Memory B cell (primary cell): ENCODE results near the gene ZNF784.

Source experiments
- ATAC-seq: fragments of 150-1000 bp; cut with Tn5 transposase; 2 replicates; pipeline ENCODE4 v1.10.0; 2021; ENCODE audit warnings: low read depth, mild to moderate bottlenecking, moderate library complexity
- DNase-seq, 2 donors: peaks; one replicate each; pipeline ENCODE4 v3.0.0; 2022; ENCODE audit warnings: low spot score in 2 of 2
- H3K27ac Mint-ChIP-seq: one replicate; pipeline ENCODE4 v1.8.0; 2022; ENCODE audit warnings: mild to moderate bottlenecking, moderate library complexity, mixed read lengths
- H3K27me3 Mint-ChIP-seq: one replicate; pipeline ENCODE4 v1.8.0; 2022; ENCODE audit warnings: mixed read lengths
- H3K36me3 Mint-ChIP-seq: one replicate; pipeline ENCODE4 v1.8.0; 2022; ENCODE audit warnings: mild to moderate bottlenecking, mixed read lengths
- H3K4me1 Mint-ChIP-seq: one replicate; pipeline ENCODE4 v1.8.0; 2022; ENCODE audit warnings: mixed read lengths
- H3K4me3 Mint-ChIP-seq: one replicate; pipeline ENCODE4 v1.8.0; 2022; ENCODE audit warnings: mild to moderate bottlenecking, moderate library complexity, mixed read lengths
- H3K9me3 Mint-ChIP-seq: one replicate; pipeline ENCODE4 v1.8.0; 2022; ENCODE audit warnings: mixed read lengths

Gene ZNF784

DNA sequence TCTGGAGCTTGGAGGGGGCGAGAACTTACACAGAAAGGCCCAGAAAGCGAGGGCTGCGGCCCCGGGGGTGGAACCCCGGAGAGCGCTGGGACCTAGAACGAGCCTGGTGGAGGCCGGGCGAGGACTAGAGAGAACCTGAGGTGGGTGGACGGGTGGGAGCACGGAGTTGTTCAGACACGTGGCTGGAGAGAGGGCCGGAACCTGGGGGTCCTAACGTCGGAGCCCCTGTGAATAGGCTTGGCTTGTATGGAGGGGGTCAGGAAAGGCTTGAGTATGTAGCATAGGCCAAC lies 19.5 kb upstream of the ZNF784 start:
- H3K27ac Mint-ChIP-seq, result peak overlapping the region; percentile 93
- peaks cover 2% of the 10 kb centered on the region for H3K36me3 Mint-ChIP-seq
- ATAC-seq (no peak), DNase-seq (no peak)
- H3K4me3 Mint-ChIP-seq, result peak overlapping the region; percentile 93
- H3K27me3 Mint-ChIP-seq, result no peaks in the 10 kb centered on the region
- peaks cover 40% of the 10 kb centered on the region for H3K4me1 Mint-ChIP-seq
- H3K9me3 Mint-ChIP-seq, result no peaks in the 10 kb centered on the region

DNA sequence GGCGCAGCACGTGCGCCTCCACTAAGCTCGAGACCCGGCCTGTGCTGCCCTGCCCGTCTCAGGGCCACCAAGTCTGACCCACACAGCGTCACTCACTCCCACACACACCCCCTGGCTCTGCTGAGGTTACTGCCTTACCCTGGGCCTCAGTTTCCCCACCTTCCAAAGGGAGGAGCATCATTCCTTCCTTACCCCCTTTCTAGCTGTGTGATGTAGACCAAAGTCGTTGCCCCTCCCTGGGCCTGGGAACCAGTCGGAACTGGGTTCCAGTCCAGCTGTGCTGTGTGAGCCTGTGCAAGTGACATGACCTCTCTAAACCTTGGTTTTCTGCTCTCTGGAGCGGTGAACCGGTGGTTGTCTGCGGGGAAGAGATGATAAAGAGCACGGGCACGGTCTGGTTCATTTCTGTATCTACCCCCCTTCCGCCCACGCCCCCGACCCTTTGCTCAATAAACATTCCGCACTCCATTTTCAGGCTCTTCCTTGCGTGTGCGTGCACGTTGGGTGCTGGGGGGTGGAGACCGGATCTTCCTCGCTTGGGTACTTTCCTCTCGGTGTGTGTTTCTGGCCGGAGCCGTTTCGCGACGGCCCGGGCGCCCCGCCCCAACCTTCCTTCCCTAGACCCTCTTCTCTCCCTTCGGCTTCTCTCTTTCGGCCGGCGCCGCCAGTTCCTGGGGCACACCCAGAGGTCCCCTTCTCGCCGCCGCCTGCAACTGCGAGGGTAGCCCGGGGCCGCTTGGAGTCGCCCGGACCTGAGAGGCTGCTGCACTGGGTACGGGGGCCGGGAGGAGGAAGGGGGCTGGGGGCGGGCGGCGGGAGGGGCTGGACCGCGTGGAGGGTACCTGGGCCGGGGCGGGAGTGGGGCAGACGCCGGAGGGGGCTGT lies 18.9 kb upstream of the ZNF784 start, which contains the start of gene ZNF581:
ZNF581 (plus strand) TSS at position 647 of the 884 bp plus-strand sequence. CDS start 923 bp downstream, outside the sequence.
- peak within 1 kb of the TSS; percentile 95 for H3K4me3 Mint-ChIP-seq
- H3K36me3 Mint-ChIP-seq, result peaks cover 2% of the 10 kb centered on the region

GRCh38 chr19:55642153-55643002 lies 18.0 kb upstream of the ZNF784 start:
- peaks cover 2% of the 10 kb centered on the region for H3K9me3 Mint-ChIP-seq
- no peaks in the 10 kb centered on the region for H3K27me3 Mint-ChIP-seq
- ATAC-seq (no peak), DNase-seq (no peak)
- H3K27ac Mint-ChIP-seq, result peak overlapping the region; percentile 93
- H3K4me3 Mint-ChIP-seq, result peak overlapping the region; percentile 95
- H3K4me1 Mint-ChIP-seq, result peaks cover 44% of the 10 kb centered on the region
- peaks cover 8% of the 10 kb centered on the region for H3K36me3 Mint-ChIP-seq

More for the DNA sequence above, 18.9 kb upstream of the ZNF784 start, which contains the start of gene ZNF581:
- ATAC-seq, result peak; percentile 40
- Mint-ChIP-seq H3K27ac (peak within 1 kb of the TSS; percentile 93), H3K27me3 (no peaks in the 10 kb centered on the region), H3K9me3 (no peaks in the 10 kb centered on the region), H3K4me1 (peaks cover 36% of the 10 kb centered on the region)
- DNase-seq, result peak; percentile 75 to 84

- no peak for ATAC-seq
- DNase-seq, result no peak
- Mint-ChIP-seq H3K27me3 (no peaks in the 10 kb centered on the region), H3K36me3 (peaks cover 10% of the 10 kb centered on the region), H3K4me3 (peak overlapping the region; percentile 95), H3K9me3 (peaks cover 2% of the 10 kb centered on the region), H3K4me1 (peaks cover 45% of the 10 kb centered on the region), H3K27ac (peak overlapping the region; percentile 87)
These were observed 17.2 kb upstream of the ZNF784 start for GRCh38 chr19:55641426-55642152.

GRCh38 chr19:55640577-55641425 lies 16.4 kb upstream of the ZNF784 start, which contains the start of gene ZNF580:
TSS of gene ZNF580 (plus strand) at chr19:55641002. CDS start at chr19:55642509, 1,507 bp downstream.
- Mint-ChIP-seq H3K36me3 (peaks cover 18% of the 10 kb centered on the region), H3K4me1 (peaks cover 53% of the 10 kb centered on the region), H3K4me3 (peak within 1 kb of the TSS; percentile 95), H3K27ac (peak within 1 kb of the TSS; percentile 87), H3K27me3 (no peaks in the 10 kb centered on the region), H3K9me3 (peaks cover 2% of the 10 kb centered on the region)
- no peak for ATAC-seq
- DNase-seq, result peak in 1 of 2 donors; percentile 65

- DNase-seq (peak; percentile 72 to 74), ATAC-seq (peak; percentile 59)
- Mint-ChIP-seq H3K9me3 (peaks cover 2% of the 10 kb centered on the region), H3K27me3 (no peaks in the 10 kb centered on the region), H3K36me3 (peaks cover 21% of the 10 kb centered on the region), H3K27ac (peak overlapping the region; percentile 67), H3K4me3 (peak overlapping the region; percentile 63), H3K4me1 (peaks cover 54% of the 10 kb centered on the region)
These were observed 15.7 kb upstream of the ZNF784 start for GRCh38 chr19:55640043-55640576.

DNA sequence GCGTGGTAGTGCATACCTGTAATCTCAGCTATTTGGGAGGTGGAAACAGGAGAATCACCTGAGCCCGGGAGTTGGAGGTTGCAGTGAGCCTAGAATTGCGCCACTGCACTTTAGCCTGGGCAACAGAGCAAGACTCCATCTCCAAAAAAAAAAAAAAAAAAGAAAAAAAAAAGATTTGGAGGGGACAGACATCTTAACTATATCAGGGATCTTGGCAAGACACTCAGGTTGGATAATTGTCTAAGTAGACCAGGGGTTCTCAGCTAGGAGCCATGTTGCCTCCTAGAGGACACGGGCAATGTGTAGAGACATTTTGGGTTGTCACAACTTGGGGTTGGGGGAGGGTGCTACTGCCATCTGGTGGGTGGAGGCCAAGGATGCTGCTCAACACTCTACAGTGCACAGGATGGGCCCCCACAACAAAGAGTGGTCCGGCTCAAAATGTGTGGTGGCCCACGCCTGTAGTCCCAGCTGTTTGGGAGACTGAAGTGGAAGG lies 14.5 kb upstream of the ZNF784 start:
- ATAC-seq, result peak; percentile 27
- peaks cover 2% of the 10 kb centered on the region for H3K9me3 Mint-ChIP-seq
- no peak overlapping the region for H3K4me3 Mint-ChIP-seq
- no peaks in the 10 kb centered on the region for H3K27me3 Mint-ChIP-seq
- no peak overlapping the region for H3K27ac Mint-ChIP-seq
- peaks cover 25% of the 10 kb centered on the region for H3K36me3 Mint-ChIP-seq
- peaks cover 52% of the 10 kb centered on the region for H3K4me1 Mint-ChIP-seq
- peak in 1 of 2 donors; percentile 59 for DNase-seq

- no peaks in the 10 kb centered on the region for H3K27me3 Mint-ChIP-seq
- H3K9me3 Mint-ChIP-seq, result peaks cover 2% of the 10 kb centered on the region
- no peak for DNase-seq
- H3K27ac Mint-ChIP-seq, result peak overlapping the region; percentile 100
- ATAC-seq, result no peak
- peaks cover 44% of the 10 kb centered on the region for H3K4me1 Mint-ChIP-seq
- H3K4me3 Mint-ChIP-seq, result peak overlapping the region; percentile 15
- H3K36me3 Mint-ChIP-seq, result peaks cover 25% of the 10 kb centered on the region
These were observed 13.2 kb upstream of the ZNF784 start for GRCh38 chr19:55637534-55637933.

DNA sequence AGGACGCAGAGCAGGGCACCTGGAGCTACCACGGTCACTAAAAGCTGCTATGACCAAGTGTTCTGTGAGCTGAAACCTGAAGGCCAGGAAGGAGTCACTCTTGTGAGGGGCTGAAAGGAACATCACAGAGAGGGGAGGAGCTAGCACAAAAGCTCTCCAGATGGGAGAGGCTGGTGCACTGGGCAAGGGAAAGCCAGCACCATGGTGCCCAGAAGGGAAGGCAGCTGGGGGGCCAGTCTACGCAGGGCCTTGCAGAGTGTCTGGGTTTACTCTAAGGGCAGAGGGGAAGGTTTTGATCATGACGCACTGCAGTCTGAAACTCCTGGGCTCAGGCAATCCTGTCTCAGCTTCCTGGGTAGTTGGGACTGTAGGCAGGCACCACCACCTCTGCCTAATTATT lies 12.4 kb upstream of the ZNF784 start:
- H3K4me1 Mint-ChIP-seq, result peaks cover 44% of the 10 kb centered on the region

DNA sequence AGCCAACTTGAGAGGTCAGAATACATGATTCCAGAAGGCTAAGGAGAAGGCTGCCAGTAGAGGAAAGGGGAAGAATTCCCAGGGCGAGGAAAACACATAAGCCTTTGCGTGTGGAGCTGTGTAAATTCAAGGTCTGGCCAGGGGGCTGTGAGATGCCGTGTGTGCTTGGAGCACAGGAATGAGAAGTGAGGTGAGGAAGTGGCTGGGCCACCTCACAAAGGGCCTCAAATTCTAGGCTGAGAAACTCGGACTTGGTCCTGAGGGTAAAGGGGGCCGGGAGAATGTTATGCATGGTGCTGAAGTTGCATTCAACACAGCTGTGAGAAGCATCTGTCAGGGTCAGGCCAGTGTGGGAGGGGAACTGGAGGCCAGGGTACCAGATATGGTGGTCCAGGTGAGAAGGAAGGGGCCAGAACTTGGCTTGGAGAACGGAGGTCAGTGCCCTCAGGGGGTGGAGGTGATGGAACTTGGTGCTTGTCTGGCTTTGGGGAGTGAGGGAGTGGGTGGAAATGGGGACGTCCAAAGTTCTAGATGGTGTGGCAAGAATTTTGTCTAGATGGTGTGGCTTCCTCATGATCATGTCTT lies 11.6 kb upstream of the ZNF784 start:
- H3K4me3 Mint-ChIP-seq, result peak overlapping the region; percentile 100
- no peaks in the 10 kb centered on the region for H3K27me3 Mint-ChIP-seq
- H3K4me1 Mint-ChIP-seq, result peaks cover 43% of the 10 kb centered on the region
- peaks cover 2% of the 10 kb centered on the region for H3K9me3 Mint-ChIP-seq
- peak overlapping the region; percentile 100 for H3K27ac Mint-ChIP-seq
- peaks cover 25% of the 10 kb centered on the region for H3K36me3 Mint-ChIP-seq
- no peak for DNase-seq
- no peak for ATAC-seq

More for the DNA sequence above, 12.4 kb upstream of the ZNF784 start:
- Mint-ChIP-seq H3K27me3 (no peaks in the 10 kb centered on the region), H3K4me3 (peak overlapping the region; percentile 100), H3K36me3 (peaks cover 25% of the 10 kb centered on the region), H3K9me3 (peaks cover 2% of the 10 kb centered on the region), H3K27ac (peak overlapping the region; percentile 100)
- ATAC-seq (no peak), DNase-seq (no peak)

DNA sequence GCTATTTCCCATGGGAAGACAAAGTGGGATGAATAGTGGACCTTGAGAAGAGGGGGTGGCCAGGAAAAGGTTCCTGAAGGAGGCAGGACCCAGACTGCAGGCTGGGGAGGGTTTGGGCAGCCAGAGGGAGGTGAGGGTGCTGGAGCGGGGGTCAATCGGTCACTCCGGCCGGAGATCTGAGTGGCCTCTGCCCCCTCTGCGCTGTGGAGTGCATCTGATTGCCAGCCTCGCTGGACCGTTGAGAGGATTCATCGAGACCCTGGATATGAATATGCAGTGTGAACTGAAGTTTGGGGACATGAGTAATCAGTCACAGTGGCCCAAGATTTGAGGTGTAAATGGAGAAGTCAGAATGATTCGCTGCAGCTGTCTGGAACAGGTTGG lies 11.0 kb upstream of the ZNF784 start:
- Mint-ChIP-seq H3K4me1 (peaks cover 43% of the 10 kb centered on the region), H3K36me3 (peaks cover 25% of the 10 kb centered on the region), H3K9me3 (peaks cover 2% of the 10 kb centered on the region), H3K27me3 (no peaks in the 10 kb centered on the region), H3K27ac (peak overlapping the region; percentile 100), H3K4me3 (peak overlapping the region; percentile 100)
- ATAC-seq (no peak), DNase-seq (no peak)

DNA sequence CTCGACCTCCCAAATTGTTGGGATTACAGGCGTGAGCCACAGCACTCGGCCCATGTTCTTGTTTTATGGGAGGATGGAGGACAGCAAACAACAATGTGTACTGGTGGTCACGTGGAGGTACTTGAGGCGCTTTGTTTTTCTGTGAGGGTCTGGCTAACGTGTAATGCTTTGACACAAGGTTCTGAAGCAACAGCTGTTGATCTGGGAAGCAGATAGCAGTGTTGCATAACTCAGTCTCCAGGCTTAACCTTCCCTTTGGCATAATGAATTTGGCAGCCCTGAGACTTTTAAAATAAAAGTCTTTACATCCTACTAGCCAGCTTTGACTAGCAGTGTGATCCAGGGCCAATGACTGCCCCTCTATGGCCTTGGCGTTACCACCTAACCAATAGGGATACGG lies 9.5 kb upstream of the ZNF784 start:
- Mint-ChIP-seq H3K4me1 (peaks cover 40% of the 10 kb centered on the region), H3K27me3 (no peaks in the 10 kb centered on the region), H3K36me3 (peaks cover 24% of the 10 kb centered on the region), H3K9me3 (peaks cover 2% of the 10 kb centered on the region), H3K27ac (no peak overlapping the region), H3K4me3 (no peak overlapping the region)
- DNase-seq (no peak), ATAC-seq (no peak)
